ENCODE data around the gene PNMA8B. TPM values are rescaled to one million over a fixed set of nuclear protein-coding genes. Genes with fewer than 3 reads are reported as not detected.
"Not testable (repeated sequence)": the region's sequence is repeated elsewhere in the genome, so short reads cannot be mapped to it uniquely, and the experiment has no call there.

The PNMA8B gene
- total RNA-seq, 2 experiments from 2014 or later, result 0.05 TPM; not detected in 1

DNA sequence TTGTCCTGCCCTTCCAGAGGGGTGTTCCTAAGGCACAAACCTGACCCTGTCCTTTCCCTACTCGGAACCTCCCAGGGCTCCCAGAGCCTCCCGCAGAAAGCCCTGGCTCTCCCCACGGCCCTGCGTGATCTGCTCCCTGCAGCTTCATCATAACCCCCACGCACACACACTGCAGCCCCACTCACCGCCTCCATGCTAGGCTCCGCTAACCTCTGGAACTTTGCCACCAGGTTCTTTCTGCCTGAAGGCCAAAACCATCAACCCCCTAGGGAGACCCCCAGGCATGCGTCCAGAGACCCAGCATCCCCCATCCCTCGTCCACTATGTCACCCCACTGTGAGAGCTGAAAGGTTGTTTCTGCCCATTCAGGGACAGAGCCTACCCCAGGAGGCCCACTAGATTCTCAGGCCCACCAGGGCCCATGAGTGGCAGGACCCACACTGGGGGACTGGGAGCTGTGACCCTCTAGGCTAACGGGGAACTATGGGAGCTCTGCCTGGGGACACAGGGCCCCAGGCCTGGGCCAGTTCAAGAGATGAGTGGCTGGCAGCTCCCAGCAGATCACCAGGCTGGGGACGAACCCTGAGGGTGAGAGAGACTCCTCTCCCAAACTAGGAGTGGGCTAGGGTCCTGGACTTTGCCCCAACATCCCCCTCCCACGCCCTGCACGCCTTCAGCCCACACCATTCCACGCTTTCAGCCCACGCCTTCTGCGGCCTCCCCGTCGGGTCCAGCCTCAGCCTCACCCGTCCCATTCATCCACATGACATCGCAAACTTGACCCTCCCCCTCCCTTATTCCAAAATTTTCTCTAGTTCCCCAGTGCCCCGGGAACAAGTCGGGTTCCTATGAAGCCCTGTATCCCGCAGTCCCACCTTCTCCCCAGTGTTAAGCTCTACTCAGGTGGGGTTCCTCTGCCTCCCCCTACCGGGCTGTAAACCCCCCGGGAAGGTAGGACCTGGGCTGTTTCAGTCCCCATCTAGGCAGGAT lies 33.2 kb upstream of the PNMA8B start:
- peak overlapping the region; percentile 82 for H3K27ac Mint-ChIP-seq

DNA sequence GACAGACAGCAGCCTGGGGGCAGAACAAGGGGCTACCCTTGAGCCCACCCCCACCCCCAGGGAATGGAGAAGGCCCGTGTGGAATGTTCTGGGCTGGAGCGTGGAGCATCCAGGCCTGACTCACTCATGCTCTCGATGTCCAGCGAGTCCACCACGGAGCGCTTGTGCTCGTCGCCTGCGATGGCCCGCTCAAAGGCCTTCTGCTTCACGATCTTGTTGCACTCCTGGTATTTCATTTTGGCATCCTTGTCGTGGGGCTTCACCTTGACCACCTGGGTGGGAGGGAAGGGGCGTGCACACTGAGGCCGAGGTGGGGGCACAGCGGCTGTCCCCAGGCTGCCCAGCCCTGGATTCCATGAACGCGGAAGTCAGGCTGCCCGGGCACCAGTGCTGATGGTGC lies 31.1 kb upstream of the PNMA8B start:
- CTCF ChIA-PET, result interaction anchor here (1.5 to 19.9 kb wide), 3 partner anchors 11 to 135 kb away, joined by 11 to 406 read pairs (median 59); no protein-coding TSS in a partner anchor
- POLR2A ChIA-PET, DNase-seq: not testable (repeated sequence)

More for the DNA sequence above, 33.2 kb upstream of the PNMA8B start:
- ATAC-seq (no peak), DNase-seq (no peak)
- H3K4me1 Mint-ChIP-seq (ENCODE audit: low read depth), result peaks cover 48% of the 10 kb centered on the region
- peak overlapping the region; percentile 25 for H3K4me3 Mint-ChIP-seq
- peaks cover 19% of the 10 kb centered on the region for H3K36me3 Mint-ChIP-seq (ENCODE audit: low read depth)
- no peaks in the 10 kb centered on the region for H3K27me3 Mint-ChIP-seq (ENCODE audit: low read depth)
- ChIA-PET POLR2A (interaction anchor here (0.7 to 1.8 kb wide), 5 partner anchors 9 to 133 kb away, joined by 3 to 8 read pairs (median 4); partner anchors contain the start of genes CALM3 and DACT3), CTCF (interaction anchor here (0.7 to 19.9 kb wide), 16 partner anchors 8 to 257 kb away, joined by 3 to 406 read pairs (median 5); partner anchors contain the start of gene DACT3)
- peaks cover 19% of the 10 kb centered on the region for H3K9me3 Mint-ChIP-seq (ENCODE audit: insufficient read depth)

DNA sequence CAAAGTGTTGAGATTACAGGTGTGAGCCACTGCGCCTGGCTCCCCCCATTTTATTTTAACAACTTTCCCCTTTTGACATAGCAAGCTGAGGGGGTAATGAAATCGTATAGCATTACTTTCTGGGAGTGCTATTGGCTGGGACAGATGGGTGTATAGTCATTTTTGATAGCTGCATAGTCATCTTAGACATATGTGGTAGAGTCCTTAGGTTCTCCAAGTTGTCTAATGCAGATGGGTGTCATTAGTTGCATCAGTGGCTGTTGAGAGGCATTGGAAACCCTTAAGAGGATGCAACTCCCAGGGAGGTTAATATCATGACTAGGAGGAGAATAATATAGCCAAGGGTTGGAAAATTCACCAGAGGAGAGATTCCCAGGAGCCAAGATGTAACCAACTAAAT lies 28.6 kb upstream of the PNMA8B start:
- DNase-seq, result no peak
- POLR2A ChIA-PET, result interaction anchor here (0.6 to 2.3 kb wide), 3 partner anchors 77 to 138 kb away, joined by 3 to 12 read pairs (median 3); partner anchors contain the start of gene CALM3
- H3K9me3 Mint-ChIP-seq (ENCODE audit: insufficient read depth), result peaks cover 23% of the 10 kb centered on the region
- H3K4me1 Mint-ChIP-seq (ENCODE audit: low read depth), result peaks cover 69% of the 10 kb centered on the region
- ATAC-seq, result no peak
- H3K27ac Mint-ChIP-seq, result peak overlapping the region; percentile 100
- no peak overlapping the region for H3K4me3 Mint-ChIP-seq
- CTCF ChIA-PET, result interaction anchor here (0.9 to 19.9 kb wide), 5 partner anchors 8 to 137 kb away, joined by 3 to 406 read pairs (median 8); partner anchors contain the start of gene DACT3
- H3K36me3 Mint-ChIP-seq (ENCODE audit: low read depth), result peaks cover 24% of the 10 kb centered on the region
- no peaks in the 10 kb centered on the region for H3K27me3 Mint-ChIP-seq (ENCODE audit: low read depth)

More for the DNA sequence above, 31.1 kb upstream of the PNMA8B start:
- not testable (repeated sequence) for H3K27me3 Mint-ChIP-seq (ENCODE audit: low read depth); H3K27ac Mint-ChIP-seq; H3K4me3 Mint-ChIP-seq; ATAC-seq
- H3K4me1 Mint-ChIP-seq (ENCODE audit: low read depth), result peaks cover 64% of the 10 kb centered on the region
- H3K9me3 Mint-ChIP-seq (ENCODE audit: insufficient read depth), result peaks cover 23% of the 10 kb centered on the region
- peaks cover 21% of the 10 kb centered on the region for H3K36me3 Mint-ChIP-seq (ENCODE audit: low read depth)

DNA sequence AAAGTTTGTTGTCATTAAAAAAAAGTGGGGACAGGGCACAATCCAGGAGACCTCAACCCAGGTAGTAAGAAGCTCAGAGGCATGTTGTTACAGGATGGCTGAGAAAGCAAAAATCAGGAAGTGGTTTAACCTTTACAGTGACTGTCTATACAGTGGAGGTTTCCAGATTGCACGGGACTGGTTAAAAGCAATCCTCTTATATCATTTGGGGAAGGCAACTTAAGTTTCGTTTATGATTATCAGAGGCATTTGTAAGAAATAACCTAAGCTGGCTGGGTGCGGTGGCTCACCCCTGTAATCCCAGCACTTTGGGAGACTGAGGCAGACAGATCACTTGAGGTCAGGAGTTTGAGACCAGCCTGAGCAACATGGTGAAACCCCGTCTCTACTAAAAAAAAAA lies 27.3 kb upstream of the PNMA8B start:
- peaks cover 23% of the 10 kb centered on the region for H3K9me3 Mint-ChIP-seq (ENCODE audit: insufficient read depth)
- peak overlapping the region; percentile 100 for H3K27ac Mint-ChIP-seq
- ChIA-PET POLR2A (interaction anchor here (0.6 to 2.5 kb wide), 12 partner anchors 16 to 191 kb away, joined by 3 to 17 read pairs (median 4); no protein-coding TSS in a partner anchor), CTCF (interaction anchor here (0.6 to 19.9 kb wide), 11 partner anchors 9 to 176 kb away, joined by 3 to 406 read pairs (median 4); partner anchors contain the start of genes DACT3 and PPP5C)
- H3K4me1 Mint-ChIP-seq (ENCODE audit: low read depth), result peaks cover 65% of the 10 kb centered on the region
- H3K4me3 Mint-ChIP-seq, result peak overlapping the region; percentile 55
- not testable (repeated sequence) for H3K27me3 Mint-ChIP-seq (ENCODE audit: low read depth)
- DNase-seq (peak; percentile 72), ATAC-seq (peak; percentile 97)
- peaks cover 24% of the 10 kb centered on the region for H3K36me3 Mint-ChIP-seq (ENCODE audit: low read depth)

DNA sequence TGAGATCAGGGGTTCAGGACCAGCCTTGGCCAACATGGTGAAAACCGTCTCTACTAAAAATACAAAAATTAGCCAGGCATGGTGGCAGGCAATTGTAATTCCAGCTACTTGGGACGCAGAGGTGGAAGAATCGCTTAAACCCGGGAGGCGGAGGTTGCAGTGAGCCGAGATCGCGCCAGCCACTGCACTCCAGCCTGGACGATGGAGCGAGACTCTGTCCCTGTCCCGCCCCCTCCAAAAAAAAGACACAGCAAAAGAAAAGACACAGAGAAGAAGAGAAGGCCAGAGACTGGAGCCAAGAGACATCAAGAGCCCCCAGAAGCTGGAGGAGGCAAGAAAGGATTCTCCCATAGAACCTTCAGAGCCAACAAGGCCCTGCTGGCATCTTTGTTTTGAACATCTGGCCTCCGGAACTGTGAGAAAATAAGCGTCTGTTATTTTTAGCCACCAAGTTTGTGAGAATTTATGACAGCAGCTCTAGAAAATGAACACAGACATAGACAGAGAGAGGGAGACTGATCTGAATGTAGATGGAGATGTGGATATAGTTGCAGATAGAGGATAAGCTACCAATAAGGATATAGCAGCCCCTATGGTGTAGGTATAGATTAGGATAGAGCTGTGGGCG lies 25.7 kb upstream of the PNMA8B start:
- Mint-ChIP-seq H3K27me3 (ENCODE audit: low read depth) (no peaks in the 10 kb centered on the region), H3K4me1 (ENCODE audit: low read depth) (peaks cover 71% of the 10 kb centered on the region), H3K4me3 (no peak overlapping the region), H3K27ac (peak overlapping the region; percentile 73), H3K36me3 (ENCODE audit: low read depth) (peaks cover 24% of the 10 kb centered on the region), H3K9me3 (ENCODE audit: insufficient read depth) (peaks cover 23% of the 10 kb centered on the region)
- CTCF ChIA-PET, result interaction anchor here (1.3 to 19.9 kb wide), 8 partner anchors 7 to 241 kb away, joined by 3 to 406 read pairs (median 14); partner anchors contain the start of gene DACT3
- no peak for ATAC-seq
- no peak for DNase-seq
- POLR2A ChIA-PET, result interaction anchor here (1.8 to 2.5 kb wide), 2 partner anchors 79 to 84 kb away, joined by 4 to 17 read pairs; no protein-coding TSS in a partner anchor

DNA sequence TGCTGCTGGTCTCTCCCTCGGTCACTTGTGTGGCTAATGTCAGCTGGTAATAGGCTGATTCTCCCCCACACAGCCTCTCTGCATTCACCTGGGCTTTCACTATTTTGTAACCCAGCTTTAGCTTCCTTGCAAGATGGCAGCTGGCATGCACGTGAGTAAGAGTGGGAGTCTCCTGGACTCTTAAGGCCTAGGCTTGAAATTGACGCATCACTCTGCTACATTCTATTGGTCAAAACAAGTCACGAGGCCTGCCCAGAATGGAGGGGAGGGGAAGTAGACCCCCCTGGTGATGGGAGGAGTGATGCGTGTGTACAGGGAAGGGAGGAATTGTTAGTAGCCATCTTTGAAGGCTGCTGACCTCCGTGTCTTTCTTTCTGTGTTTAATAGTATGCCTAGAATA lies 24.9 kb upstream of the PNMA8B start:
- Mint-ChIP-seq H3K27me3 (ENCODE audit: low read depth) (no peaks in the 10 kb centered on the region), H3K4me1 (ENCODE audit: low read depth) (peaks cover 73% of the 10 kb centered on the region), H3K4me3 (no peak overlapping the region), H3K27ac (peak overlapping the region; percentile 67), H3K9me3 (ENCODE audit: insufficient read depth) (peaks cover 15% of the 10 kb centered on the region), H3K36me3 (ENCODE audit: low read depth) (peaks cover 18% of the 10 kb centered on the region)
- no peak for ATAC-seq
- CTCF ChIA-PET, result interaction anchor here (0.9 to 19.9 kb wide), 6 partner anchors 9 to 141 kb away, joined by 3 to 406 read pairs (median 24); partner anchors contain the start of gene DACT3
- POLR2A ChIA-PET, result no interaction called here
- DNase-seq, result no peak

DNA sequence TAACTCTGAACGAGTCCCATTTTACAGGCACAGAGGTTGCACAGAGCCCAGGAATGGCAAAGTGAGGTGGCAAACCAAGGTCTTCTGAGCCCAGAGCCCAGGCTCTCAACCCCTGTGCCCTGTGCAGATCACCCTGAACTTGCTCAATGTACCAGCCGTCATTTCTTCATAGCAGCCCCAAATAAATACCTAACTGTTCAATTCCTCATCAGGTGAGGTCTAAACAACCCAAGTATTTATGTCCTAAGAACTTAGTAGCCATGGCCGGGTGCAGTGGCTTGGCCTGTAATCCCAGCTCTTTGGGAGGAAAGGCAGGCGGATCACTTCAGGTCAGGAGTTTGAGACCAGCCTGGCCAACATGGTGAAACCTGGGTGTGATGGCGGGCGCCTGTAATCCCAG lies 21.8 kb upstream of the PNMA8B start:
- ATAC-seq, result no peak
- no peak for DNase-seq
- H3K4me3 Mint-ChIP-seq, result no peak overlapping the region
- peak overlapping the region; percentile 54 for H3K27ac Mint-ChIP-seq
- H3K27me3 Mint-ChIP-seq (ENCODE audit: low read depth), result peaks cover 5% of the 10 kb centered on the region
- no peaks in the 10 kb centered on the region for H3K9me3 Mint-ChIP-seq (ENCODE audit: insufficient read depth)
- peaks cover 49% of the 10 kb centered on the region for H3K4me1 Mint-ChIP-seq (ENCODE audit: low read depth)
- ChIA-PET POLR2A (interaction anchor here (2.2 kb wide), 1 partner anchor 12 kb away, joined by 5 read pairs; no protein-coding TSS in a partner anchor), CTCF (interaction anchor here (1.3 to 19.9 kb wide), 5 partner anchors 7 to 116 kb away, joined by 6 to 406 read pairs (median 10); no protein-coding TSS in a partner anchor)
- peaks cover 2% of the 10 kb centered on the region for H3K36me3 Mint-ChIP-seq (ENCODE audit: low read depth)

DNA sequence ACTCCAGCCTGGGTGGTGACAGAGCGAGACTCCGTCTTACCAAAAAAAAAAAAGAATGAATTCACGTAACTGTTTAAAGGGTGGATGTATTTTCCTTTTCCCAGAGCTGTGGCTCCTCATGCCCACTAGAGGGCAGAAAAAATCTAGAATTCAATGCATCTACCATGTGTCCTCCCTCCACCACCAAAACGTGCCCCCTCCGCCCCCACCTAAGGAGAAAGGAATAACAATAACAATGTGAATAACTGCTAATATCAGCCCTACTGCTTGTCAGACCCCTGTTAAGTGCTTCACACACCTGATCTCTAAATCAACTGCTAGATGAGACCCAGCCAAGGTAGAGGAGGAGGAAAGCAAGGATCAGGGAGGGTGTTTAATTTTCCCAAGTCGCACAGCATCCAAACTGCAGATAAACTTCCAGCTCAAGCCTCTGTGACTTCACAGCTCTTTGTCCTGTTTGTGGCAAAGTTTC lies 20.2 kb upstream of the PNMA8B start:
- DNase-seq, result peak; percentile 56
- peaks cover 36% of the 10 kb centered on the region for H3K4me1 Mint-ChIP-seq (ENCODE audit: low read depth)
- no peaks in the 10 kb centered on the region for H3K9me3 Mint-ChIP-seq (ENCODE audit: insufficient read depth)
- CTCF ChIA-PET, result interaction anchor here (0.6 to 19.9 kb wide), 11 partner anchors 9 to 146 kb away, joined by 3 to 406 read pairs (median 9); partner anchors contain the start of gene DACT3
- peaks cover 10% of the 10 kb centered on the region for H3K27me3 Mint-ChIP-seq (ENCODE audit: low read depth)
- POLR2A ChIA-PET, result interaction anchor here (1.0 to 2.2 kb wide), 3 partner anchors 10 to 33 kb away, joined by 3 to 6 read pairs (median 5); no protein-coding TSS in a partner anchor
- ATAC-seq, result peak; percentile 62
- no peak overlapping the region for H3K4me3 Mint-ChIP-seq
- no peaks in the 10 kb centered on the region for H3K36me3 Mint-ChIP-seq (ENCODE audit: low read depth)
- H3K27ac Mint-ChIP-seq, result peak overlapping the region; percentile 55

DNA sequence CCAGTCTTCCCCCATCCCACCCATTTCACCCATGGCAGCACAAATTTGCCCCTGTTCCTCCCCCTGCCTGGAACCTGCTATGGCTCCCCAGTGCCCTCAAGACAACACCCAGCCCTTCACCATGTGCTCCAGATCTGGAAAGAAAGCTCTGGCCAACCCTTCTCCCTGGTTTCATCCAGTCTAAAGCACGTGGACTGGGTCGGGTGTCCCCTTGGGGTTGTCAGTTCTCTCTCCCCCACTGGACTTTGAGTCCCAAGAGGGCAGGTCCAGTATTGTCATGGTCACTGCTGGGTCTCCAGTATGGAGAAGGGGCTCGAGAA lies 19.6 kb upstream of the PNMA8B start:
- no peaks in the 10 kb centered on the region for H3K36me3 Mint-ChIP-seq (ENCODE audit: low read depth)
- ATAC-seq, result no peak
- H3K27ac Mint-ChIP-seq, result no peak overlapping the region
- H3K27me3 Mint-ChIP-seq (ENCODE audit: low read depth), result peaks cover 11% of the 10 kb centered on the region
- ChIA-PET CTCF (interaction anchor here (1.3 to 19.9 kb wide), 6 partner anchors 13 to 147 kb away, joined by 4 to 406 read pairs (median 14); partner anchors contain the start of gene DACT3), POLR2A (interaction anchor here (0.6 to 2.2 kb wide), 3 partner anchors 14 to 200 kb away, joined by 4 to 6 read pairs (median 5); no protein-coding TSS in a partner anchor)
- H3K4me3 Mint-ChIP-seq, result no peak overlapping the region
- no peaks in the 10 kb centered on the region for H3K9me3 Mint-ChIP-seq (ENCODE audit: insufficient read depth)
- H3K4me1 Mint-ChIP-seq (ENCODE audit: low read depth), result peaks cover 31% of the 10 kb centered on the region
- no peak for DNase-seq

DNA sequence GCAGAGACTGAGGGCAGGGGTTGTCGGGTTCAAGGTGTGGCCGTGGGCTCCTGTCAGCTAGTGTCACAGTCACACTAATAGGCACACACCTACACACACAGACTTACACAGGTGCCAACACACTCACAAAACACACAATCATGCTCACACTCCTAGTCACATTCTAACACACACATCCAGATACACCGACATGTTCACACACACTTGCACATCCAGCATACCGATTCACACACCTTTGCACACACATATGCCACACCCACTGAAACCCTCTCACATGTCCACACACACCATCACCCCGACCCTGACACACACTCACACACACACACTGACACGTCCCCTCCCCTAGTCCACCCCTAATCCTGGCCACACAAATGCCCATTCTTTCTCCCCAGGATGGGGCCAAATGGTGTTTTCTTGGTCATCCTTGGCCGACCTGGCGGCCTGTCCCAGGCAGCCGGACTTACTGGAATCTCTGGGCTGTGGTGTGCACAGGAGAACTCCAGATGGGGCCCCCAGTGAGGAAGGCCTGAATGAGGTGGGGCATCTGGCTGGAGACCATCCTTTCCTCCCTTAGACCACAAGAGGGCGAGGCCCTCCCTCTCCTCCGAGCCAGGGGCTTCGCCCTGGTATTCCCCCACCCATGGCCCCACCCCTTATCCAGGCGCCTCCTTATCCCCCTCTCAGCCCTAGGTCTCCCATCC lies 19.1 kb upstream of the PNMA8B start:
- Mint-ChIP-seq H3K27me3 (ENCODE audit: low read depth) (peaks cover 11% of the 10 kb centered on the region), H3K27ac (no peak overlapping the region), H3K4me1 (ENCODE audit: low read depth) (peaks cover 26% of the 10 kb centered on the region), H3K9me3 (ENCODE audit: insufficient read depth) (no peaks in the 10 kb centered on the region), H3K4me3 (no peak overlapping the region), H3K36me3 (ENCODE audit: low read depth) (no peaks in the 10 kb centered on the region)
- ChIA-PET POLR2A (interaction anchor here (0.6 kb wide), 1 partner anchor 200 kb away, joined by 4 read pairs; no protein-coding TSS in a partner anchor), CTCF (interaction anchor here (0.9 to 19.9 kb wide), 18 partner anchors 8 to 436 kb away, joined by 3 to 406 read pairs (median 4); no protein-coding TSS in a partner anchor)
- ATAC-seq (no peak), DNase-seq (no peak)
